ENCODE measurements around the gene ZNF783.
"Not testable (repeated sequence)": the region's sequence is repeated elsewhere in the genome, so short reads cannot be mapped to it uniquely, and the experiment has no call there.

Gene ZNF783

DNA sequence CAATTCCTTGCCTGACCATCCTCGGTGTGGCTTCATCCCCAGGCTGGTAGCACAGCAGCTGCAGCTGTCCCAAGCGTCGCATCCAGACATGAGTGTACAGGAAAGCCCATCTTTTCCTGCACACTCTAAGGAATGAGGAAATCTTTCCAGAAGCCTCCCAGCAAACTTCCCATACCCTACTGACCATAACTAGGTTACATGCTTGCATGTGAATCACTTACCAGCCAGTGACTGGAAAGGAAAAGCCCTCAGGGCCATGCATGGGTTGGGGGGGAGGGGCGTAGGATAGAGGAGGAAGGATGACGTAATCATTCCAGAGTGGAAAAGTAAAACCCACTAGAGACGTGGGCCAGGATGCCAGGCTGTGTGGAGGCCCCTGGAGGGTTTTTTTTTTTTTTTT, 41.5 kb upstream of the ZNF783 start:
- H3K4me3 ChIP-seq (replicated peaks; ENCODE audit: low read depth, low read length), result no peak overlapping the region
- no peak for DNase-seq (ENCODE audit: extremely low read depth, low read depth)
- TF ChIP-seq, protein P1, sequence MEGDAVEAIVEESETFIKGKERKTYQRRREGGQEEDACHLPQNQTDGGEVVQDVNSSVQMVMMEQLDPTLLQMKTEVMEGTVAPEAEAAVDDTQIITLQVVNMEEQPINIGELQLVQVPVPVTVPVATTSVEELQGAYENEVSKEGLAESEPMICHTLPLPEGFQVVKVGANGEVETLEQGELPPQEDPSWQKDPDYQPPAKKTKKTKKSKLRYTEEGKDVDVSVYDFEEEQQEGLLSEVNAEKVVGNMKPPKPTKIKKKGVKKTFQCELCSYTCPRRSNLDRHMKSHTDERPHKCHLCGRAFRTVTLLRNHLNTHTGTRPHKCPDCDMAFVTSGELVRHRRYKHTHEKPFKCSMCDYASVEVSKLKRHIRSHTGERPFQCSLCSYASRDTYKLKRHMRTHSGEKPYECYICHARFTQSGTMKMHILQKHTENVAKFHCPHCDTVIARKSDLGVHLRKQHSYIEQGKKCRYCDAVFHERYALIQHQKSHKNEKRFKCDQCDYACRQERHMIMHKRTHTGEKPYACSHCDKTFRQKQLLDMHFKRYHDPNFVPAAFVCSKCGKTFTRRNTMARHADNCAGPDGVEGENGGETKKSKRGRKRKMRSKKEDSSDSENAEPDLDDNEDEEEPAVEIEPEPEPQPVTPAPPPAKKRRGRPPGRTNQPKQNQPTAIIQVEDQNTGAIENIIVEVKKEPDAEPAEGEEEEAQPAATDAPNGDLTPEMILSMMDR (IDR thresholded peaks at IDR 0.05; ENCODE audit: low read depth, low read length, missing control alignments), result no peak

DNA sequence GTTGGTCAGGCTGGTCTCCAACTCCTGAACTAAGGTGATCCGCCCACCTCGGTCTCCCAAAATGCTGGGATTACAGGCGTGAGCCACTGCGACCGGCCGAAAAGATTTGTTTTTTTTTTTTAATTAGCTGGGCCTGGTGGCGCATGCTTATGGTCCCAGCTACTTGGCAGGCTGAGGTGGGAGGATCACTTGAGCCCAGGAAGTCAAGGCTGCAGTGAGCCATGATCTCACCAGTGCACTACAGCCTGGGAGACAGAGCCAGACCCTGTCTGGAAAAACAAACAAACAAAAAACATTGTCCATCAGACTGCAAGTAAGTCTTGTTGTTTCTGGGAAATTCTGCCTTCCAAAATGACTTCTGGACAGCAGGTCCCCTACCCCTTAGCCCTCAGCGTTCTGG, 38.8 kb upstream of the ZNF783 start:
- no peak for DNase-seq (ENCODE audit: extremely low read depth, low read depth)
- H3K4me3 ChIP-seq (replicated peaks; ENCODE audit: low read depth, low read length), result no peak overlapping the region
- TF ChIP-seq, protein P1 (IDR thresholded peaks at IDR 0.05; ENCODE audit: low read depth, low read length, missing control alignments), result no peak

DNA sequence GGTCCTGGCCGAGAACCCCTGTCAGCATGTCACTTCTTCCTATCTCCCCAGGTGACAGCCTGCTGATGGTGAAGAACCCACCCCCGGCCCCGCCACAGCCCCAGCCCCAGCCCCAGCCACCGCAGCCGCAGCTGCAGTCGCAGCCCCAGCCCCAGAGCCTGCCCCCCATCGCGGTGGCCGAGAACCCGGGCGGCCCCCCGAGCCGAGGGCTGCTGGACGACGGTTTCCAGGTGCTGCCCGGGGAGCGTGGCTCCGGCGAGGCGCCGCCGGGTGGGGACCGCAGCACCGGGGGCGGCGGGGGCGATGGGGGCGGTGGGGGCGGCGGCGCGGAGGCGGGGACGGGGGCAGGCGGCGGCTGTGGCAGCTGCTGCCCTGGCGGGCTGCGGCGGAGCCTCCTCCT, 38.2 kb upstream of the ZNF783 start:
- no peak for DNase-seq (ENCODE audit: extremely low read depth, low read depth)
- H3K4me3 ChIP-seq (replicated peaks; ENCODE audit: low read depth, low read length), result no peak overlapping the region
- TF ChIP-seq, protein P1 (IDR thresholded peaks at IDR 0.05; ENCODE audit: low read depth, low read length, missing control alignments), result no peak

DNA sequence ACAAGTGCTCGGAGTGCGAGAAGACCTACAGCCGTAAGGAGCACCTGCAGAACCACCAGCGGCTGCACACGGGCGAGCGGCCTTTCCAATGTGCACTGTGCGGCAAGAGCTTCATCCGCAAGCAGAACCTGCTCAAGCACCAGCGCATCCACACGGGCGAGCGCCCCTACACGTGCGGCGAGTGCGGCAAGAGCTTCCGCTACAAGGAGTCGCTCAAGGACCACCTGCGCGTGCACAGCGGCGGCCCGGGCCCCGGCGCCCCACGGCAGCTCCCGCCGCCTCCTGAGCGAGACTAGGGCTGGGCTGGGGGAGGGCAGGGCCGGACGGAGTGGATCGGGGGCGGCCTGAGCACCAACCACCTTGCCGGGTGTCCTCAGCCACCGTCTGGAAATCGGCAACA, 37.6 kb upstream of the ZNF783 start:
- TF ChIP-seq, protein P1 (IDR thresholded peaks at IDR 0.05; ENCODE audit: low read depth, low read length, missing control alignments), result no peak
- DNase-seq (ENCODE audit: extremely low read depth, low read depth), result no peak
- H3K4me3 ChIP-seq (replicated peaks; ENCODE audit: low read depth, low read length), result no peak overlapping the region

DNA sequence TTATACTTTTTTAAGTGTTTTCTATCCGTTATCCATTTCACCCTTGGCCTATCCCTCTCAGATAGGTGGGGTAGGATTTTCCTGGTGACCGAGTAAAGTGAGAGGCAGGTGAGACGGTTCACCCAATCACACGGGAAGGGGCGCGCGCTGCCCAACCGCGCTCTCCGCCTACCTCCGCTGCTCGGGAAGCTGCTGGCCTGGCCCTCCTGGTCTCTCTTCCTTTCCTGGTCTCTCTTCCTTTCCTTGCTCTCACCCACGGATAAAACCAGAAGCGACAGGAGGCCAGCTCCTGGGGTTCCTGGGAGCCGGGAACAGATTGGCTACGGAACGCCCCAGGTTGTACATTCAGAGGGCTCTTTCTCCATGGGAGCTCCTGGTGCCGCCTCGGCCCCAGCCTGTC, 36.9 kb upstream of the ZNF783 start:
- TF ChIP-seq, protein P1 (IDR thresholded peaks at IDR 0.05; ENCODE audit: low read depth, low read length, missing control alignments), result no peak
- H3K4me3 ChIP-seq (replicated peaks; ENCODE audit: low read depth, low read length), result no peak overlapping the region
- DNase-seq (ENCODE audit: extremely low read depth, low read depth), result no peak

DNA sequence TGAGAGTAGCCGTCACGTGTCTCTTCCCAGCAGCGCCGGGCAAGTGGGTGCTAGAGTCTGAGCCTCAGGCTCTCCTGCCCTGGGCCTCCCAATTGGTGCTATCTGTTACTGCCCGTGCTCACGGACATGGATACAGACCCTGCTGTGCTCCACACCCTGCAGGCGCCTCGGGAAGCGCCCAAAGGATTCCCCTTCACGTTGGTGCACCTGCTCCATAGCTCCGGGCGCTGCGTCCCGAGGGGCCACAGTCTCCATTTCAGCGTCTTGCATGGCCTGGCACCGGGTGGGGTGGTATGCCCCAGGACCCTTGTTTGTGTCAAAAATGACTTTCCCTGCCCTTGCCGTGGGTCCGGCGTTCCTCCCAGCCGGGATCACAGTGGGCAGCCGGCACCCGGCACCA, 36.3 kb upstream of the ZNF783 start:
- no peak overlapping the region for H3K4me3 ChIP-seq (replicated peaks; ENCODE audit: low read depth, low read length)
- DNase-seq (ENCODE audit: extremely low read depth, low read depth), result no peak
- TF ChIP-seq, protein P1 (IDR thresholded peaks at IDR 0.05; ENCODE audit: low read depth, low read length, missing control alignments), result no peak

DNA sequence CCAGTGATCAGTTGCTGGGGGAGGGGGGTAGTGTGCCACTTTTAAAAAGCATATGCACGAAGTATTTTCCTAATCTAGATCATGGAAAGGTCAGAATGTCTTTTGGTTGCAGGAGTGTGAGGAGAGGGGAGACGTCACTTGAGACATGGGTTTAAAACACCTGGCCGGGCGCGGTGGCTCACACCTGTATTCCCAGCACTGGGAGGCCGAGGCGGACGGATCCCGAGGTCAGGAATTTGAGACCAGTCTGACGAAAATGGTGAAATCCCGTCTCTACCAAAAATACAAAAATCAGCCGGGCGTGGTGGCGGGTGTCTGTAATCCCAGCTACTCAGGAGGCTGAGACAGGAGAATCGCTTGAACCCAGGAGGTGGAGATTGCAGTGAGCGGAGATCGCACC, 35.6 kb upstream of the ZNF783 start:
- not testable (repeated sequence) for DNase-seq (ENCODE audit: extremely low read depth, low read depth)

More for the DNA sequence above, 35.6 kb upstream of the ZNF783 start:
- H3K4me3 ChIP-seq (replicated peaks; ENCODE audit: low read depth, low read length), result not testable (repeated sequence)
